Stimulated activated CD8-positive, alpha-beta memory T cell treated with anti-CD3 and anti-CD28 coated beads, Interleukin-15, amount 100 ng/mL, for 48 hours (primary cell): Measurements from ENCODE around the gene ZNF740.
A peak's percentile ranks its signal among the peaks of the same experiment; 100 is the strongest.
"Not testable (repeated sequence)": the region's sequence is repeated elsewhere in the genome, so short reads cannot be mapped to it uniquely, and the experiment has no call there.

Experiments used
- DNase-seq, 2 donors: peaks; one replicate each; pipeline ENCODE4 v3.0.0-alpha.2; 2020; ENCODE audit warnings: low read depth in 2 of 2

Gene ZNF740

GRCh38 chr12:53194973-53195372 is 14.5 kb downstream of the ZNF740 start:
- no peak for DNase-seq

- no peak for DNase-seq
Measured at GRCh38 chr12:53195516-53196420, 15.2 kb downstream of the ZNF740 start.

GRCh38 chr12:53196486-53196885 is 16.0 kb downstream of the ZNF740 start:
- no peak for DNase-seq

GRCh38 chr12:53197011-53197640 is 16.6 kb downstream of the ZNF740 start:
- DNase-seq: no peak

- DNase-seq: no peak
Measured at GRCh38 chr12:53198486-53199110, 18.1 kb downstream of the ZNF740 start.

- no peak for DNase-seq
Measured at GRCh38 chr12:53199700-53200099, 19.2 kb downstream of the ZNF740 start.

GRCh38 chr12:53200107-53200457 is 19.6 kb downstream of the ZNF740 start:
- no peak for DNase-seq

- DNase-seq: no peak
Measured at GRCh38 chr12:53200458-53201176, 20.1 kb downstream of the ZNF740 start.

GRCh38 chr12:53201177-53201541 is 20.6 kb downstream of the ZNF740 start:
- no peak for DNase-seq

GRCh38 chr12:53201639-53202038 is 21.1 kb downstream of the ZNF740 start:
- DNase-seq: no peak

GRCh38 chr12:53202316-53202715 is 21.8 kb downstream of the ZNF740 start:
- DNase-seq: not testable (repeated sequence)

- no peak for DNase-seq
Measured at GRCh38 chr12:53204351-53204750, 23.8 kb downstream of the ZNF740 start.

GRCh38 chr12:53205747-53206419 is 25.4 kb downstream of the ZNF740 start:
- DNase-seq: peak; percentile 79 to 81

GRCh38 chr12:53207042-53207441 is 26.5 kb downstream of the ZNF740 start, which contains the start of gene ITGB7:
ITGB7 (minus strand) TSS chr12:53207251; CDS start chr12:53200443, 6,808 bp downstream.
- DNase-seq: peak; percentile 62 to 72

GRCh38 chr12:53208435-53208834 is 27.9 kb downstream of the ZNF740 start:
- no peak for DNase-seq

GRCh38 chr12:53208877-53209463 is 28.4 kb downstream of the ZNF740 start:
- DNase-seq: no peak

GRCh38 chr12:53210843-53211242 is 30.3 kb downstream of the ZNF740 start:
- DNase-seq: no peak

- DNase-seq: no peak
Measured at GRCh38 chr12:53211476-53212381, 31.2 kb downstream of the ZNF740 start.

GRCh38 chr12:53212931-53213330 is 32.4 kb downstream of the ZNF740 start:
- DNase-seq: no peak

GRCh38 chr12:53213348-53213747 is 32.8 kb downstream of the ZNF740 start:
- peak; percentile 68 to 70 for DNase-seq
